Prostate gland (tissue), 2 donors: ENCODE measurements around the gene MPPE1. TPM values are rescaled to one million over a fixed set of nuclear protein-coding genes. Genes with fewer than 3 reads are reported as not detected.

Experiments used
- DNase-seq: peaks from one replicate; pipeline ENCODE4 v3.0.0-alpha.2; 2019; ENCODE audit warnings: low spot score
- H3K27ac ChIP-seq, 2 donors: fragments of 200-600 bp; sonication (generic); 2 replicates each; pipeline ENCODE4 v1.5.1; 2017 to 2019
- H3K27me3 ChIP-seq: fragments of 200-600 bp; sonication (generic); replicated peaks from 2 replicates; pipeline ENCODE4 v1.5.1; 2019; ENCODE audit not compliant: insufficient read depth
- H3K36me3 ChIP-seq, 2 donors: fragments of 200-600 bp; sonication (generic); 1 replicate in 1 of 2; 2 replicates in 1 of 2; pipeline versions ENCODE4 v1.5.1 to v1.8.1; 2017 to 2019
- H3K4me1 ChIP-seq: fragments of 200-600 bp; sonication (generic); replicated peaks from 2 replicates; pipeline ENCODE4 v1.5.1; 2019
- H3K4me3 ChIP-seq, 2 donors: fragments of 200-600 bp; sonication (generic); 2 replicates each; pipeline ENCODE4 v1.5.1; 2017 to 2019
- H3K9me3 ChIP-seq: fragments of 200-600 bp; sonication (generic); 2 replicates; pipeline ENCODE4 v1.5.1; 2017
- POLR2A ChIP-seq: fragments of 450-650 bp; IDR thresholded peaks from one replicate; pipeline ENCODE4 v1.6.1; 2016; ENCODE audit warnings: antibody characterized with exemption, mild to moderate bottlenecking
- POLR2AphosphoS5 ChIP-seq: sonication (generic); formaldehyde crosslinking; IDR thresholded peaks from one replicate; pipeline ENCODE4 v1.6.1; 2017; ENCODE audit warnings: antibody characterized with exemption
- WGBS: methylation state at CpG from one replicate; pipeline ENCODE4 v1.1.5; 2018; 5-methylcytosine and 5-hydroxymethylcytosine counted together
- intact Hi-C: fragments of 100-400 bp; cut with DNase I; formaldehyde crosslinking; loops from one replicate; pipeline ENCODE4 v1.14.2; 2022
- total RNA-seq, 2 donors: library from RNA; depleted of rRNA; stranded (reverse); fragments of >200 nt; gene quantifications; one replicate each; pipeline ENCODE4 v1.1.0, GENCODE V29; 2016
- TF ChIP-seq, protein P1 (sequence below), 4 experiments: fragments of 200-600 bp in 2 of 4; fragments of 450-650 bp in 2 of 4; sonication (generic) in 2 of 4; IDR thresholded peaks; 1 replicate in 3 of 4; 2 replicates in 1 of 4; pipeline ENCODE4 v1.5.1; 2016 to 2019; ENCODE audit warnings: antibody characterized with exemption in 4 of 4, mild to moderate bottlenecking in 2 of 4, moderate library complexity in 2 of 4

The MPPE1 gene
- total RNA-seq, 2 donors from 2014 or later: 19.3 to 29.1 TPM

DNA sequence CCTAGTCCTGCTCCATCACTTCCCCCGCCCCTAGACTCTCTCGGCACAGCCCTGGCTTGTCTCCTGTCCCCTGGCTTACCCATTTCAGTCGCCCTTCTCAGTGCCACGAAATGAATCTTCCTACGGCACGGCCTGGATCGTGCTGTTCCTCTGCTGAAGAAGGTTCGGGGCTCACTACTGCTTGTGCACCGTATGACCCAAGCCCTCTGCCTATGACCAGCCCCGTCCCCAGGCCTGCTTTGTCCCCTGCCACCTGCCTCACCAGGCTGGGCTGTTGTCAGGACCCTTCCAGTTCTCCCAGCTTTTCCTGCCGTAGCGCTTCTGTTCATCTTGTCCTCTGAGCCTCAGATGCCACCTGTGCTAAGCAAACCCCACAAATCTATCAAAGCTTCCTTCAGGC lies 43.0 kb downstream of the MPPE1 start:
- WGBS: 95% methylated on average over 12 of the region's 12 CpGs
- no peak for DNase-seq

DNA sequence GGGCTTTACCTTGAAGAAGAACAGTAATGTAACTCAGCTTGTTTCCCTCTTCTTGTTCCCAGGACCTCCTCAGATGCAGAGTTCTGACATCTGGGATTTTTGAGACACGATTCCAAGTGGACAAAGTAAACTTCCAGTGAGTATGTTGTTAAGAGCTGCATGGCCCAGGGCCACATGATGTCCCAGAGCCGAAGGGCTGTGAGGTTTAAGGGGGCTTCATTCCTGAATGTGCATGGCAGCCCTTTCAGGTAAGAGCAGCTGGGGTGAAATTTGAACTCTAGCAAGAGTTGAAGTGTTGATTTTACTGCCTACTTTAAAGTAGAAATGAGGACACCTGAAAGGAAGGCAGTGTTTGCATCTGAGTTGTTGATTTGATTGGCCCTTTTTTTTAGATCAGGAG lies 43.6 kb downstream of the MPPE1 start:
- intact Hi-C loops: no loop called here
- TF ChIP-seq POLR2AphosphoS5 (no peak), POLR2A (no peak)
- TF ChIP-seq, protein P1, sequence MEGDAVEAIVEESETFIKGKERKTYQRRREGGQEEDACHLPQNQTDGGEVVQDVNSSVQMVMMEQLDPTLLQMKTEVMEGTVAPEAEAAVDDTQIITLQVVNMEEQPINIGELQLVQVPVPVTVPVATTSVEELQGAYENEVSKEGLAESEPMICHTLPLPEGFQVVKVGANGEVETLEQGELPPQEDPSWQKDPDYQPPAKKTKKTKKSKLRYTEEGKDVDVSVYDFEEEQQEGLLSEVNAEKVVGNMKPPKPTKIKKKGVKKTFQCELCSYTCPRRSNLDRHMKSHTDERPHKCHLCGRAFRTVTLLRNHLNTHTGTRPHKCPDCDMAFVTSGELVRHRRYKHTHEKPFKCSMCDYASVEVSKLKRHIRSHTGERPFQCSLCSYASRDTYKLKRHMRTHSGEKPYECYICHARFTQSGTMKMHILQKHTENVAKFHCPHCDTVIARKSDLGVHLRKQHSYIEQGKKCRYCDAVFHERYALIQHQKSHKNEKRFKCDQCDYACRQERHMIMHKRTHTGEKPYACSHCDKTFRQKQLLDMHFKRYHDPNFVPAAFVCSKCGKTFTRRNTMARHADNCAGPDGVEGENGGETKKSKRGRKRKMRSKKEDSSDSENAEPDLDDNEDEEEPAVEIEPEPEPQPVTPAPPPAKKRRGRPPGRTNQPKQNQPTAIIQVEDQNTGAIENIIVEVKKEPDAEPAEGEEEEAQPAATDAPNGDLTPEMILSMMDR (IDR thresholded peaks at IDR 0.05): no peak
- Histone ChIP-seq H3K36me3 (no peaks in the 10 kb centered on the region), H3K4me1 (no peaks in the 10 kb centered on the region), H3K4me3 (no peak overlapping the region), H3K9me3 (no peaks in the 10 kb centered on the region), H3K27me3 (no peaks in the 10 kb centered on the region), H3K27ac (no peak overlapping the region)
- WGBS: 83% methylated on average over 2 of the region's 2 CpGs
- no peak for DNase-seq

More for the DNA sequence above, 43.0 kb downstream of the MPPE1 start:
- TF ChIP-seq, protein P1 (IDR thresholded peaks at IDR 0.05): no peak
- intact Hi-C loops: no loop called here
- Histone ChIP-seq H3K4me3 (no peak overlapping the region), H3K4me1 (no peaks in the 10 kb centered on the region), H3K27me3 (no peaks in the 10 kb centered on the region), H3K36me3 (no peaks in the 10 kb centered on the region), H3K9me3 (no peaks in the 10 kb centered on the region), H3K27ac (no peak overlapping the region)

DNA sequence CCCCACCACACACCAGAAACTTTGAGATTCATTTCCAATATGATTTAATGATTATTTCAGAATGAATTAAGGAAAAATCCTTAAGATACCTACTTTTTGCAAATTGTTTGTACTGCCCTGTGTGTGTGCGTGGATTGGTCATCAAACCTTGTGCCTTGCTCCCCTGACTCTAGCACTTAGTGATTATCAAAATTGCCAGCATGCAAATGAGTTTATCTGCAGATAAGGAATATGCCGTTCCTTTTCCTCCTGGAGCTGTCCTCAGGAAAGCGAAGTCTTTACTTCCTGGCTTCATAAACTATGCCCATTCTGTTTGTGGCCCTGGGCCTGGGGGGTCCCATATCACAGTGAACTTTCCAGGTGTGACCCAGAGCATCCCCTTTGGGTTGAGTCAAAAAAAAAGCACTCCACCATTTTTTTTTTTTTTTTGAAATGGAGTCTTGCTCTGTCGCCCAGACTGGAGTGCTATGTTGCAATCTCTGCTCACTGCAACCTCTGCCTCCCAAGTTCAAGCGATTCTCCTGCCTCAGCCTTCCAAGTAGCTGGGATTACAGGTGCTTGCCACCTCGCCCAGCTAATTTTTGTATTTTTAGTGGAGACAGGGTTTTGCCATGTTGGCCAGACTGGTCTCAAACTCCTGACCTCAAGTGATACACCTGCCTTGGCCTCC lies 45.5 kb downstream of the MPPE1 start:
- 81% methylated on average over 6 of the region's 6 CpGs for WGBS
- no peak overlapping the region for H3K27ac ChIP-seq
- no peak for DNase-seq

DNA sequence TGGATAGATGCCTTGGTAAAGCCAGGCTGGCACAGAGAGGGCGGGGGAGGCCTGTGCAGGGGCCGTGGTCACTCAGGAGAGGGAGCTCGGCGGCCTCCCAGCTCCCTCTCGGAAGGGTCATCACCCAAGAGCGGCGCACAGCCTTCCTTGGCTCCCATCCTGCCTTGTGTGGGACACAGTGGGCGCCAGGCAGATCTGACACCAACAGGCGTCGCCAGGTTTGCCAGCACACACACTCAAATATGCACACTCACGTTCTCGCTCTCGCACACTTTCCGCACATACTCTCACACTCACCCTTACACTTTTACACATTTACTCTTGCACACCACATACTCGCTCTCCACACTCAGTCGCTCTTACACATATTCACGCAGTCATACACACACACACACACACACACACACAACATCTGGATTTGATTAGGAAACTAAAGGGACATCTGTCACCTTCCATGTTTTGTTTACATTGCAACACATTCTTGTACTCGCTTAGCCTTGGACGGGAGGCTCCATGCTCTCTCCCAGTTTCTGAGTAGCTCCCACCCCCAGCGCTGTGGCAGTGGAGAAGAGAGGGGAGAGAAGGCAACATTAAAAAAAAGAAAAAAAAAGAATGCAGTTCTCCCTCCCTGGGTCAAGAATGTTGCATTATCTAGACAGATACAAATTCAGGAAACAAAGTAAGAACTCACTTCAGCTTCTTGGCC lies 46.4 kb downstream of the MPPE1 start:
- intact Hi-C loops: no loop called here
- H3K9me3 ChIP-seq: no peaks in the 10 kb centered on the region
- TF ChIP-seq POLR2AphosphoS5 (no peak), POLR2A (no peak)
- TF ChIP-seq, protein P1 (IDR thresholded peaks at IDR 0.05): no peak
- WGBS: 83% methylated on average over 20 of the region's 20 CpGs
- no peak for DNase-seq
- H3K4me3 ChIP-seq: no peak overlapping the region
- no peaks in the 10 kb centered on the region for H3K4me1 ChIP-seq
- no peaks in the 10 kb centered on the region for H3K36me3 ChIP-seq
- no peak overlapping the region for H3K27ac ChIP-seq
- no peaks in the 10 kb centered on the region for H3K27me3 ChIP-seq

More for the DNA sequence above, 45.5 kb downstream of the MPPE1 start:
- intact Hi-C loops: no loop called here
- H3K36me3 ChIP-seq: no peaks in the 10 kb centered on the region
- no peak for TF ChIP-seq POLR2AphosphoS5
- TF ChIP-seq, protein P1 (IDR thresholded peaks at IDR 0.05): no peak
- no peak for TF ChIP-seq POLR2A
- H3K4me1 ChIP-seq: no peaks in the 10 kb centered on the region
- H3K9me3 ChIP-seq: no peaks in the 10 kb centered on the region
- H3K27me3 ChIP-seq: no peaks in the 10 kb centered on the region
- H3K4me3 ChIP-seq: no peak overlapping the region
